Measurements from ENCODE around the gene RPL18A. TPM values are rescaled to one million over a fixed set of nuclear protein-coding genes. Genes with fewer than 3 reads are reported as not detected.
A peak's percentile ranks its signal among the peaks of the same experiment; 100 is the strongest.

RPL18A gene
- polyA plus RNA-seq, 4 donors: 1,464 to 3,671 (median 2,102) TPM

DNA sequence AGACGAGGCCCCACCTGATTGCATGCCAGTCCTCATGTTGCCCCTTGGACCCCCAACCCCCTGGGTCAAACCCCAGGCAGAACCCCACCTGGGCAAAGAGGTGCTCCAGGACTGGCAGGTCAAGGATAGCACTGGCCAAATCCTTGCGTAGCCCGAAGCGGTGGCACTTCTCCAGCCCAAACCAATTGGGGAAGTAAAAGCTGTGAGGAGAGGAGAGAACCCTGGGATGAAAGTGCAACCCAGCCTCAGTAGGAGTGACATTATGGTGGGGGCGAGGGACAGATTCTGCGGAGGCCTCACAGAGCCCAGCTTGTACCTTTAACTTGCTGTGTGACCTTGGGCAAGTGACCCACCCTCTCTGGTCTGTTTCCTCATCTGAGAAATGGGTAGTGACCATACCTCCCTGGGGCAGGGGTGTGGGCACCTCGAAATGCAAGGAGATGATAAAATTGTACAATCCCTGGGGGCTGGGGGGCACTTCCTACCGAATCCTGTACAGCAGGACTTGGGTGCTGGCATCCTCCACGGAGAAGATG, 16.4 kb upstream of the RPL18A start:
- H3K4me3 ChIP-seq (ENCODE audit: low read depth in 1 of 3, low read length in 3 of 3): no peak overlapping the region
- H3K9me3 ChIP-seq (ENCODE audit: control insufficient read depth in 2 of 2, insufficient read depth in 1 of 2, low read depth in 1 of 2, low read length in 1 of 2): no peaks in the 10 kb centered on the region
- FAIRE-seq (no peak), DNase-seq (no peak)
- peaks cover 0 to 25% (median 0%) of the 10 kb centered on the region in 3 donors for H3K36me3 ChIP-seq (ENCODE audit: control insufficient read depth in 3 of 3, insufficient read depth in 2 of 3, low read depth in 1 of 3, low read length in 3 of 3)
- peaks cover 0 to 23% (median 0%) of the 10 kb centered on the region in 3 donors for H3K27me3 ChIP-seq (ENCODE audit: control insufficient read depth in 3 of 3, insufficient read depth in 3 of 3, low read length in 3 of 3)
- peaks cover 0 to 13% (median 0%) of the 10 kb centered on the region in 3 donors for H3K4me1 ChIP-seq (ENCODE audit: control insufficient read depth in 3 of 3, insufficient read depth in 2 of 3, low read depth in 1 of 3, low read length in 2 of 3)
- 77 to 91% (median 78%) methylated on average over 8 to 9 of the region's 9 CpGs for WGBS, 3 donors
- no peak overlapping the region for H3K27ac ChIP-seq (ENCODE audit: low read depth in 1 of 3, low read length in 2 of 3)

DNA sequence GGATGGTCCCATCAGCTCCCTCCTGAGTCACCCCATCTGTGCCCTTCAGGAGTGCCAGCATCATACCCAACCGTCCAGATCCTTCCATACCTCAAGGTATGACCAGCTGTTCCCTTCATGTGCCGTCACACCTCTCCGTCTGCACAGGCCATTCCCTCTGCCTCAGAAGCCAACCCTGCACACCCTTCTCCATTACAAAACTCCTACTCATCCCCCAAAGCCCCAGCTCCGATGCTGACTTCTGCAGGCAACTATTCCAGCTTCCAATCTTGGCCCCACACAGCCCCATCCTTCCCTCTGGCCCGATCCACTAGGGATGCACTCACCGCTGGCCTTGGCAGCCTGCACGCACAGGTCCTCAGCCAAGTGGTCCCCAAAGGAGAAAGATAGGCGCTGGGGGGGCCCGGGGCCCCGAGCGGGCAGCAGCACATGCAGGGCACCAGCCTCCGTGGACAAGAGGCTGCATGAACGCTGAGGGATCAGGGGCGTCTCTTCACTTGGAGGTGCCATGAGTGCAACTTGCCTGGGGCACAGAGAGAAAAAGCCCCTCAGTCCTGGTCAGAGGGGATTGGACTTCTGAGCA, 15.7 kb upstream of the RPL18A start:
- H3K4me1 ChIP-seq (ENCODE audit: control insufficient read depth in 3 of 3, insufficient read depth in 2 of 3, low read depth in 1 of 3, low read length in 2 of 3): peaks cover 0 to 13% (median 0%) of the 10 kb centered on the region in 3 donors
- no peak overlapping the region for H3K4me3 ChIP-seq (ENCODE audit: low read depth in 1 of 3, low read length in 3 of 3)
- FAIRE-seq: no peak
- whole genome bisulfite sequencing, 3 donors: 82 to 84% (median 83%) methylated on average over 14 of the region's 14 CpGs
- no peak for DNase-seq
- peaks cover 0 to 23% (median 0%) of the 10 kb centered on the region in 3 donors for H3K27me3 ChIP-seq (ENCODE audit: control insufficient read depth in 3 of 3, insufficient read depth in 3 of 3, low read length in 3 of 3)
- no peak overlapping the region for H3K27ac ChIP-seq (ENCODE audit: low read depth in 1 of 3, low read length in 2 of 3)
- H3K9me3 ChIP-seq (ENCODE audit: control insufficient read depth in 2 of 2, insufficient read depth in 1 of 2, low read depth in 1 of 2, low read length in 1 of 2): no peaks in the 10 kb centered on the region
- peaks cover 0 to 23% (median 0%) of the 10 kb centered on the region in 3 donors for H3K36me3 ChIP-seq (ENCODE audit: control insufficient read depth in 3 of 3, insufficient read depth in 2 of 3, low read depth in 1 of 3, low read length in 3 of 3)

DNA sequence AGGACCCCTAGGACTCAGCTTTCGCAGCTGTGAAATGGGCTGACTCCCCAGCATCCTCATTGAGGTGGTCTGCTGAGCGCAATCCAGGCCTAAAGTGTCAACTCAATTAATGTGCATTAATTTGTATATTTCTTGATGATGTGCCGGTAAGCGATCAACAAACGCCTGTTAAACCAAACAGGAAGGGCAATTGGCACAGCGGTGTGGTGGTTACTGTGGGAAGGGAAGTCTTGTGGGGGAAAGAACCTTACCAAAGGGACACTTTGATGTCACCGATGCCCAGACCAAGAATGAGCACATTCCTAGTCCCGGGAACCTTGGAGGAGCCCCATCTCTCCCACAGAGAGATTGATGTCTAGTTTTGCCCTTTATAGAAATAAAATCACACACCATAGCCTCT, 13.6 kb upstream of the RPL18A start:
- no peak overlapping the region for H3K27ac ChIP-seq (ENCODE audit: low read depth in 1 of 3, low read length in 2 of 3)
- H3K9me3 ChIP-seq (ENCODE audit: control insufficient read depth in 2 of 2, insufficient read depth in 1 of 2, low read depth in 1 of 2, low read length in 1 of 2): no peaks in the 10 kb centered on the region
- H3K4me1 ChIP-seq (ENCODE audit: control insufficient read depth in 3 of 3, insufficient read depth in 2 of 3, low read depth in 1 of 3, low read length in 2 of 3): peaks cover 0 to 13% (median 3%) of the 10 kb centered on the region in 3 donors
- H3K4me3 ChIP-seq (ENCODE audit: low read depth in 1 of 3, low read length in 3 of 3): no peak overlapping the region
- peaks cover 0 to 8% (median 0%) of the 10 kb centered on the region in 3 donors for H3K36me3 ChIP-seq (ENCODE audit: control insufficient read depth in 3 of 3, insufficient read depth in 2 of 3, low read depth in 1 of 3, low read length in 3 of 3)
- WGBS, 3 donors: 67 to 78% (median 69%) methylated on average over 8 of the region's 8 CpGs
- peaks cover 0 to 16% (median 0%) of the 10 kb centered on the region in 3 donors for H3K27me3 ChIP-seq (ENCODE audit: control insufficient read depth in 3 of 3, insufficient read depth in 3 of 3, low read length in 3 of 3)
- no peak for FAIRE-seq
- DNase-seq: no peak

DNA sequence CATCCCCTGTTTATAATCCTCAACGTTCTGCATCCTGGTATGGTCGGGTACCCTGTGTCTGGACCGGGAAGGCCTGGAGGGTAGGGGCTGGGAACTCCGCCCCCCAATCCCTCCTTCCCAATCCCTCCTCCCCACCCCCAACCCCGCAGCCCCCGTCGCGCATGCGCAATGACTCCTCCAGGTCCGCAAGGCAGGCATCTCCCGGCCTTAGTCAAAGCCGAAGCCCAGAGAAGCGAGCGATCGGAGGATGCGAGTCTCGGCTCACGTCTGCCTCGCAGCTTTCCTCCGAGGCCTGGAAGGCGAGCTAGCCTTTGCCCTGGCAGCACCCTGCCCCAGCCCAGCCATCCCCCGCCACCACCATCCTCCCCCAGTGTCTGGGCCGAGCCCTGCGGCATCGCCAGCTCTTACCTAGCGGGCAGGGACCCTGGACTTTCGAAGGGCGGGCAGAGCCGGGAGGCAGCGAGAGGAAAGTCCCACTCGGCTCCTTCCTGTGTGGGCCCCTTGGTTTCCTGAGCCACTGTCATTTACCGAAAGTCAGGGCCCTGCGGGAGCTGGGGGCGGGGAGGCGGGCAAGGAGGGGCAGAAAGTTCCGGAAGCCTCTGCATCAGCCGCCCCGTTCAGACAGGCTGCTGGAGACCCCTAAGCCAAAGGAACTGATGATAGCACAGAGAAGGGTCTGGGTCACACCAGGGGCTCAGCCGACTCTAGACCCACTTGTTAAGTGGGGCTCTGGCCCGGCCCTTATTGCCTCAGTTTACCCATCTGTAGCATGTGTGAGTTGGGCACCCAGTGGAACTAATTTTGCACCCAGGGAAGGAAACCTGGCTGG, 12.0 kb upstream of the RPL18A start, which contains the start of gene JAK3:
JAK3 (minus strand) TSS at position 445 of the 829 bp plus-strand sequence. CDS start 3,565 bp downstream, outside the sequence.
- no peak for FAIRE-seq
- Histone ChIP-seq H3K4me1 (ENCODE audit: control insufficient read depth in 3 of 3, insufficient read depth in 2 of 3, low read depth in 1 of 3, low read length in 2 of 3) (peaks cover 0 to 4% (median 3%) of the 10 kb centered on the region in 3 donors), H3K27ac (ENCODE audit: low read depth in 1 of 3, low read length in 2 of 3) (peak within 1 kb of the TSS; percentile 61 to 89 (median 81)), H3K36me3 (ENCODE audit: control insufficient read depth in 3 of 3, insufficient read depth in 2 of 3, low read depth in 1 of 3, low read length in 3 of 3) (peaks cover 0 to 5% (median 0%) of the 10 kb centered on the region in 3 donors), H3K27me3 (ENCODE audit: control insufficient read depth in 3 of 3, insufficient read depth in 3 of 3, low read length in 3 of 3) (peaks cover 0 to 6% (median 0%) of the 10 kb centered on the region in 3 donors), H3K4me3 (ENCODE audit: low read depth in 1 of 3, low read length in 3 of 3) (peak within 1 kb of the TSS; percentile 37 to 60 (median 42)), H3K9me3 (ENCODE audit: control insufficient read depth in 2 of 2, insufficient read depth in 1 of 2, low read depth in 1 of 2, low read length in 1 of 2) (no peaks in the 10 kb centered on the region)
- 5 to 9% (median 9%) methylated on average over 38 to 40 of the region's 40 CpGs for WGBS, 3 donors
- peak; percentile 37 to 85 for DNase-seq

DNA sequence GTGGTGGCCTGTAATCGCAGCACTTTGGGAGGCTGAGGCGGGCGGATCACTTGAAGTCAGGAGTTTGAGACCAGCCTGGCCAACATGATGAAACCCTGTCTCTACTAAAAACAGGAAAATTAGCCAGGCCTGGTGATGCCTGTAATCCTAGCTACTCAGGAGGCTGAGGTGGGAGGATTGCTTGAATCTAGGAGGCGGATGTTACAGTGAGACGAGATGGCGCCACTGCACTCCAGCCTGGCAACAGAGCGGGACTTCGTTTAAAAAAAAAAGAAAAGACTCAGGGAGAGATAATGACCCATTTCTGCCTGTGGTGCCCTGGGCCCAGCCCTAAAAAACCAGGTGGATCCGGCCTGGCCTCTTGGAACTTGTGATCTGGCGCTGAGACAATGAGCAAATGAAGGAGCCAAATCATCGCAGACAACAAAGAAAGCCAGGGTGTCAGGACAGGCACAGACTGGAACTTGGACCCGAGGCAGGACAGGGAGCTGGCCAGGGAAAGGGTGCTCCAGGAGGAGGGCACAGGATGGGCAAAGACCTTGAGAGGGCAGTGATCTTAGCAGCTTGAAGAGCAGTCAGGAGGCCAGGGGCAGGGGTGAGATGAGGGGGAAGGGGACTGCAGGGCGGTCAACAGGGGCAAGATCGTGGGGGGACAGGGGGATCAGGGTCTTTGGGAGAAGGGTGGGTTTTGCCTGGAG, 11.0 kb upstream of the RPL18A start:
- Histone ChIP-seq H3K4me3 (ENCODE audit: low read depth in 1 of 3, low read length in 3 of 3) (no peak overlapping the region), H3K27ac (ENCODE audit: low read depth in 1 of 3, low read length in 2 of 3) (peak overlapping the region in 1 of 3 donors; percentile 89), H3K9me3 (ENCODE audit: control insufficient read depth in 2 of 2, insufficient read depth in 1 of 2, low read depth in 1 of 2, low read length in 1 of 2) (no peaks in the 10 kb centered on the region), H3K36me3 (ENCODE audit: control insufficient read depth in 3 of 3, insufficient read depth in 2 of 3, low read depth in 1 of 3, low read length in 3 of 3) (no peaks in the 10 kb centered on the region), H3K4me1 (ENCODE audit: control insufficient read depth in 3 of 3, insufficient read depth in 2 of 3, low read depth in 1 of 3, low read length in 2 of 3) (peaks cover 0 to 4% (median 3%) of the 10 kb centered on the region in 3 donors), H3K27me3 (ENCODE audit: control insufficient read depth in 3 of 3, insufficient read depth in 3 of 3, low read length in 3 of 3) (peaks cover 0 to 2% (median 0%) of the 10 kb centered on the region in 3 donors)
- no peak for FAIRE-seq
- WGBS, 3 donors: 60 to 79% (median 71%) methylated on average over 14 of the region's 14 CpGs
- no peak for DNase-seq

DNA sequence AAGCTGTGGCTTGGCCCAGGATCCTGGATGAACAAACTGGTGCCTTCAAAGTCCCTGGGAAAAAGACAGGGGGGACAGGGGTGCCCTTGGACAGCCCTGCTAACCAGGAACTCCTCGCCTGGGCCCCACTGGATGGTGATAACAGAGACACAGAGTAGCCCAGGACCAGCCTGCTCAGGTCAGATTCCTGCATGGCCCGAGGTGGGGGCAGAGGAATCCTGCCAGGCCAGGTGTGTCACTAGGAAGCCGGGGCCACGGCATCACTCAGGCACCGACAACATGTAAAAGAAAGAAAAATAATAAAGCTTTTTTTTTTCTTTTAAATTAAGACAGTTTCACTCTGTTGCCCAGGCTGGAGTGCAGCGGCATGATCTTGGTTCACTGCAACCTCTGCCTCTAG, 5.6 kb upstream of the RPL18A start:
- peaks cover 0 to 2% (median 0%) of the 10 kb centered on the region in 3 donors for H3K27me3 ChIP-seq (ENCODE audit: control insufficient read depth in 3 of 3, insufficient read depth in 3 of 3, low read length in 3 of 3)
- no peak for DNase-seq
- no peak overlapping the region for H3K27ac ChIP-seq (ENCODE audit: low read depth in 1 of 3, low read length in 2 of 3)
- H3K36me3 ChIP-seq (ENCODE audit: control insufficient read depth in 3 of 3, insufficient read depth in 2 of 3, low read depth in 1 of 3, low read length in 3 of 3): no peaks in the 10 kb centered on the region
- no peak overlapping the region for H3K4me3 ChIP-seq (ENCODE audit: low read depth in 1 of 3, low read length in 3 of 3)
- no peaks in the 10 kb centered on the region for H3K9me3 ChIP-seq (ENCODE audit: control insufficient read depth in 2 of 2, insufficient read depth in 1 of 2, low read depth in 1 of 2, low read length in 1 of 2)
- 60 to 84% (median 68%) methylated on average over 6 of the region's 6 CpGs for WGBS, 3 donors
- peaks cover 0 to 3% (median under 1%) of the 10 kb centered on the region in 3 donors for H3K4me1 ChIP-seq (ENCODE audit: control insufficient read depth in 3 of 3, insufficient read depth in 2 of 3, low read depth in 1 of 3, low read length in 2 of 3)
- FAIRE-seq: no peak

DNA sequence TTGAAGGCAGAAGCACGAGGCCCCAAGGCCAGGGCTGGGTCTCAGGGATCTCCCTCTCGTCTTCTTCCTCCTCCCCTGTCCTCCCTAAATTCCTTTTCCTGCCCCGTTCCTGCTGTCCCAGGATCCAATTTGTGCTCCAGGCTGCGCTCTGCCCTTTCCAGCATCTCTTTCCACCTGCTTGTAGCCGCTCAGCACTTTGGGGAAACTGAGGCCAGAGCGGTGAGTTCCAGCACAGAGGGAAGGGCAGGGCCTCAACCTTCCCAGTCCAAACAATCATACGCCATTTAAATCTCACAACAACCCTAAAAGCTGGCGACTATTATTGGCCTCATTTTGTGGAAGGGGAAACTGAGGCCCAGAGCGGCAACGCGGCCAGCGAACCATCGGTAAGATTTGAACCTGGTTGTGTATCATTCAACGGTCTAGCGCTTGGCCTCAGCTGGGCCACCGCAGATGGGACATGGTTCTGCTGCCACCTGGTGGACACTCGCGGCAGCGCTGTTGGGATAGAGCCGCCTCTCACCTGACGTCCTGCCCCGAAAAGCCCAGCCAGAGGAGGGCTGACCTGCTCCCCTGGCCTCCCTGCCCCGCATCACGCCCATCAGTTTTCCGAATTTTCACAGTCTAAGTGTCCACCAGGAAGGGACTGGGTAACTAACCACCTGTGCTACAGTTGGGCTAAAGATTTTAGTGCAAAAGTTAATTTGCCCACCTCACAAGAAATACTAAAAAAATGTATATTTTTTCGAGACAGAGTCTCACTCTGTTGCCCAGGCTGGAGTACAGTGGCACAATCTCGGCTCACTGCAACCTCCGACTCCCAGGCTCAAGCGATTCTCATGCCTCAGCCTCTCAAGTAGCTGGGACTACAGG, 4.2 kb upstream of the RPL18A start:
- Histone ChIP-seq H3K27me3 (ENCODE audit: control insufficient read depth in 3 of 3, insufficient read depth in 3 of 3, low read length in 3 of 3) (peaks cover 0 to 2% (median 0%) of the 10 kb centered on the region in 3 donors), H3K36me3 (ENCODE audit: control insufficient read depth in 3 of 3, insufficient read depth in 2 of 3, low read depth in 1 of 3, low read length in 3 of 3) (no peaks in the 10 kb centered on the region), H3K27ac (ENCODE audit: low read depth in 1 of 3, low read length in 2 of 3) (no peak overlapping the region), H3K4me3 (ENCODE audit: low read depth in 1 of 3, low read length in 3 of 3) (no peak overlapping the region), H3K4me1 (ENCODE audit: control insufficient read depth in 3 of 3, insufficient read depth in 2 of 3, low read depth in 1 of 3, low read length in 2 of 3) (peaks cover 0 to 4% (median 1%) of the 10 kb centered on the region in 3 donors), H3K9me3 (ENCODE audit: control insufficient read depth in 2 of 2, insufficient read depth in 1 of 2, low read depth in 1 of 2, low read length in 1 of 2) (no peaks in the 10 kb centered on the region)
- WGBS, 3 donors: 10 to 15% (median 14%) methylated on average over 29 of the region's 29 CpGs
- FAIRE-seq (no peak), DNase-seq (peak; percentile 74 to 87)
